H9 (cell line): Measurements from ENCODE around the gene NUP205. TPM values are rescaled to one million over a fixed set of nuclear protein-coding genes. Genes with fewer than 3 reads are reported as not detected.
A peak's percentile ranks its signal among the peaks of the same experiment; 100 is the strongest.

ENCODE experiments used
- DNase-seq: peaks from one replicate; pipeline ENCODE4 v3.0.0-alpha.2; 2017
- H2AFZ ChIP-seq: one replicate; pipeline ENCODE4 v1.6.1; 2013; ENCODE audit warnings: mild to moderate bottlenecking, low read length, control low read depth, moderate library complexity
- H2AK5ac ChIP-seq: 2 replicates; pipeline ENCODE4 v1.6.1; 2013; ENCODE audit warnings: low read length, control low read depth, mixed read lengths; ENCODE audit not compliant: insufficient read length
- H2BK120ac ChIP-seq: one replicate; pipeline ENCODE4 v1.6.1; 2013; ENCODE audit warnings: low read depth, mild to moderate bottlenecking, low read length, control low read depth, inconsistent platforms; ENCODE audit not compliant: poor library complexity, severe bottlenecking
- H2BK12ac ChIP-seq: 2 replicates; pipeline ENCODE4 v1.6.1; 2013; ENCODE audit warnings: low read length, control low read depth, mixed read lengths, low read depth; ENCODE audit not compliant: insufficient read length
- H2BK15ac ChIP-seq: 2 replicates; pipeline ENCODE4 v1.6.1; 2013; ENCODE audit warnings: low read depth, low read length, control low read depth
- H2BK20ac ChIP-seq: one replicate; pipeline ENCODE4 v1.6.1; 2013; ENCODE audit warnings: low read depth, mild to moderate bottlenecking, low read length, control low read depth, inconsistent platforms; ENCODE audit not compliant: poor library complexity, severe bottlenecking
- H2BK5ac ChIP-seq: 2 replicates; pipeline ENCODE4 v1.6.1; 2013; ENCODE audit warnings: low read length, control low read depth, mixed read lengths; ENCODE audit not compliant: insufficient read length
- H3K14ac ChIP-seq: 2 replicates; pipeline ENCODE4 v1.6.1; 2013; ENCODE audit warnings: low read length, control low read depth; ENCODE audit not compliant: insufficient read depth
- H3K18ac ChIP-seq: 2 replicates; pipeline ENCODE4 v1.6.1; 2013; ENCODE audit warnings: low read depth, mild to moderate bottlenecking, mixed read lengths, low read length, control low read depth; ENCODE audit not compliant: insufficient read length
- H3K23ac ChIP-seq: 2 replicates; pipeline ENCODE4 v1.6.1; 2013; ENCODE audit warnings: low read length, control low read depth, mixed read lengths, low read depth; ENCODE audit not compliant: insufficient read length
- H3K23me2 ChIP-seq: 2 replicates; pipeline ENCODE4 v1.6.1; 2013; ENCODE audit warnings: low read depth, mild to moderate bottlenecking, mixed read lengths, low read length, control low read depth; ENCODE audit not compliant: insufficient read length, poor library complexity, severe bottlenecking
- H3K27ac ChIP-seq: 2 replicates; pipeline ENCODE4 v1.5.1; 2013; ENCODE audit warnings: low read length, control low read depth, mixed read lengths, low read depth; ENCODE audit not compliant: insufficient read length
- H3K27me3 ChIP-seq: 2 replicates; pipeline ENCODE4 v1.6.1; 2013; ENCODE audit warnings: low read length, control low read depth, inconsistent platforms; ENCODE audit not compliant: insufficient read depth
- H3K4ac ChIP-seq: 2 replicates; pipeline ENCODE4 v1.6.1; 2013; ENCODE audit warnings: low read depth, mild to moderate bottlenecking, control low read depth, inconsistent platforms, low read length, moderate library complexity
- H3K4me1 ChIP-seq: 2 replicates; pipeline ENCODE4 v1.6.1; 2013; ENCODE audit warnings: low read length, control low read depth, inconsistent platforms; ENCODE audit not compliant: insufficient read depth
- H3K4me2 ChIP-seq: 2 replicates; pipeline ENCODE4 v1.6.1; 2013; ENCODE audit warnings: low read length, control low read depth, mixed read lengths; ENCODE audit not compliant: insufficient read length, insufficient read depth
- H3K56ac ChIP-seq: 2 replicates; pipeline ENCODE4 v1.6.1; 2013; ENCODE audit warnings: low read depth, mild to moderate bottlenecking, mixed read lengths, low read length, control low read depth; ENCODE audit not compliant: insufficient read length
- H3K79me1 ChIP-seq: 2 replicates; pipeline ENCODE4 v1.6.1; 2013; ENCODE audit warnings: low read depth, mild to moderate bottlenecking, moderate library complexity, low read length, control low read depth, inconsistent platforms; ENCODE audit not compliant: insufficient read depth, poor library complexity, severe bottlenecking
- H3K79me2 ChIP-seq: 2 replicates; pipeline ENCODE4 v1.6.1; 2013; ENCODE audit warnings: low read length, control low read depth, inconsistent platforms; ENCODE audit not compliant: insufficient read depth
- H3K9ac ChIP-seq: 2 replicates; pipeline ENCODE4 v1.6.1; 2013; ENCODE audit warnings: low read length, control low read depth, mixed read lengths; ENCODE audit not compliant: insufficient read length; ENCODE audit errors: extremely low read depth
- H3K9me3 ChIP-seq: one replicate; pipeline ENCODE4 v1.6.1; 2013; ENCODE audit warnings: low read depth, low read length, inconsistent platforms; ENCODE audit not compliant: control insufficient read depth
- H3T11ph ChIP-seq: one replicate; pipeline ENCODE4 v1.6.1; 2013; ENCODE audit warnings: mild to moderate bottlenecking, low read length, control low read depth, inconsistent platforms
- H4K20me1 ChIP-seq: one replicate; pipeline ENCODE4 v1.6.1; 2013; ENCODE audit not compliant: control insufficient read depth, insufficient read length, insufficient read depth
- H4K5ac ChIP-seq: 2 replicates; pipeline ENCODE4 v1.6.1; 2013; ENCODE audit warnings: low read depth, mild to moderate bottlenecking, mixed read lengths, low read length, control low read depth; ENCODE audit not compliant: insufficient read length
- H4K8ac ChIP-seq: replicated peaks from 2 replicates; pipeline ENCODE4 v1.6.1; 2013; ENCODE audit warnings: low read length, control low read depth, mixed read lengths, low read depth; ENCODE audit not compliant: insufficient read length
- H4K91ac ChIP-seq: 2 replicates; pipeline ENCODE4 v1.6.1; 2013; ENCODE audit warnings: low read depth, mild to moderate bottlenecking, moderate library complexity, mixed read lengths, low read length, control low read depth; ENCODE audit not compliant: insufficient read length
- H3K27ac Mint-ChIP-seq, 3 experiments: 2 replicates in 2 of 3; 3 replicates in 1 of 3; pipeline ENCODE4 v1.8.0; 2020 to 2021; ENCODE audit warnings: mixed read lengths in 3 of 3, mild to moderate bottlenecking in 1 of 3, moderate library complexity in 1 of 3
- H3K27me3 Mint-ChIP-seq: 2 replicates; pipeline ENCODE4 v1.8.0; 2021; ENCODE audit warnings: low read depth, mild to moderate bottlenecking, moderate library complexity, mixed read lengths
- H3K36me3 Mint-ChIP-seq, 3 experiments: 2 replicates in 2 of 3; 3 replicates in 1 of 3; pipeline ENCODE4 v1.8.0; 2020 to 2021; ENCODE audit warnings: low read depth in 3 of 3, mixed read lengths in 3 of 3; ENCODE audit not compliant: insufficient read depth in 1 of 3
- H3K4me1 Mint-ChIP-seq, 2 experiments: 2 replicates each; pipeline ENCODE4 v1.8.0; 2020; ENCODE audit warnings: mixed read lengths in 2 of 2
- H3K4me3 Mint-ChIP-seq, 2 experiments: 2 replicates in 1 of 2; 3 replicates in 1 of 2; pipeline ENCODE4 v1.8.0; 2020 to 2021; ENCODE audit warnings: mild to moderate bottlenecking in 2 of 2, mixed read lengths in 2 of 2, moderate library complexity in 1 of 2
- H3K9me3 Mint-ChIP-seq, 2 experiments: 2 replicates in 1 of 2; 3 replicates in 1 of 2; pipeline ENCODE4 v1.8.0; 2020; ENCODE audit warnings: mild to moderate bottlenecking in 2 of 2, mixed read lengths in 2 of 2, moderate library complexity in 1 of 2
- WGBS: extraction: QIAGEN DNeasy Blood & Tissue Kit; methylation state at CpG from one replicate; pipeline ENCODE4 v1.1.7; 2013; ENCODE audit warnings: missing lambda C conversion rate, low lambda C conversion rate, mixed read lengths; ENCODE audit not compliant: insufficient read length; ENCODE audit errors: extremely low coverage; 5-methylcytosine and 5-hydroxymethylcytosine counted together
- total RNA-seq: library from RNA; stranded (reverse); gene quantifications from 2 replicates; pipeline ENCODE4 v1.2.1, GENCODE V29; 2021
- TF ChIP-seq, protein P1 (sequence below): fragments of 200-600 bp; sonication (generic); conservative IDR thresholded peaks from 3 replicates; pipeline ENCODE4 v1.8.0; 2021; ENCODE audit warnings: antibody characterized with exemption, mild to moderate bottlenecking

NUP205 gene
- total RNA-seq, 1 experiment from 2014 or later = 158 TPM

- Mint-ChIP-seq H3K27me3 (no peaks in the 10 kb centered on the region), H3K9me3 (peaks cover 0 to 7% of the 10 kb centered on the region in 2 experiments; a peak in 2 of 5 replicates), H3K4me3 (no peak overlapping the region), H3K4me1 (peaks cover 3 to 8% of the 10 kb centered on the region in 2 experiments; a peak in 2 of 4 replicates), H3K27ac (peak overlapping the region in 1 of 3 experiments; percentile 40; a peak in 2 of 7 replicates), H3K36me3 (peaks cover 16 to 42% (median 26%) of the 10 kb centered on the region in 3 experiments)
- H3K4me1 ChIP-seq = no peaks in the 10 kb centered on the region
- H3K9me3 ChIP-seq = no peaks in the 10 kb centered on the region
- no peak overlapping the region for H4K5ac ChIP-seq
- no peaks in the 10 kb centered on the region for H3K27me3 ChIP-seq
- WGBS = no CpG with 5 or more reads among the region's 1 CpG
- H3T11ph ChIP-seq = no peak overlapping the region
- H2BK120ac ChIP-seq = no peak overlapping the region
- no peak overlapping the region for H2BK15ac ChIP-seq
- H3K18ac ChIP-seq = no peak overlapping the region
- no peak overlapping the region for H3K23ac ChIP-seq
- no peak overlapping the region for H3K27ac ChIP-seq
- H3K79me2 ChIP-seq = peaks cover 4% of the 10 kb centered on the region; the same call in 1 of the 2 replicates
- no peak overlapping the region for H2AFZ ChIP-seq
- H4K20me1 ChIP-seq = no peaks in the 10 kb centered on the region
- peaks cover 3% of the 10 kb centered on the region for H3K79me1 ChIP-seq
- no peak overlapping the region for H3K14ac ChIP-seq
- no peaks in the 10 kb centered on the region for H3K23me2 ChIP-seq
- H2BK20ac ChIP-seq = no peak overlapping the region
- TF ChIP-seq, protein P1, sequence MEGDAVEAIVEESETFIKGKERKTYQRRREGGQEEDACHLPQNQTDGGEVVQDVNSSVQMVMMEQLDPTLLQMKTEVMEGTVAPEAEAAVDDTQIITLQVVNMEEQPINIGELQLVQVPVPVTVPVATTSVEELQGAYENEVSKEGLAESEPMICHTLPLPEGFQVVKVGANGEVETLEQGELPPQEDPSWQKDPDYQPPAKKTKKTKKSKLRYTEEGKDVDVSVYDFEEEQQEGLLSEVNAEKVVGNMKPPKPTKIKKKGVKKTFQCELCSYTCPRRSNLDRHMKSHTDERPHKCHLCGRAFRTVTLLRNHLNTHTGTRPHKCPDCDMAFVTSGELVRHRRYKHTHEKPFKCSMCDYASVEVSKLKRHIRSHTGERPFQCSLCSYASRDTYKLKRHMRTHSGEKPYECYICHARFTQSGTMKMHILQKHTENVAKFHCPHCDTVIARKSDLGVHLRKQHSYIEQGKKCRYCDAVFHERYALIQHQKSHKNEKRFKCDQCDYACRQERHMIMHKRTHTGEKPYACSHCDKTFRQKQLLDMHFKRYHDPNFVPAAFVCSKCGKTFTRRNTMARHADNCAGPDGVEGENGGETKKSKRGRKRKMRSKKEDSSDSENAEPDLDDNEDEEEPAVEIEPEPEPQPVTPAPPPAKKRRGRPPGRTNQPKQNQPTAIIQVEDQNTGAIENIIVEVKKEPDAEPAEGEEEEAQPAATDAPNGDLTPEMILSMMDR = no peak
- no peak overlapping the region for H3K56ac ChIP-seq
- H2BK5ac ChIP-seq = no peak overlapping the region
- H4K8ac ChIP-seq = no peak overlapping the region
- H3K4me2 ChIP-seq = no peak overlapping the region
- no peak overlapping the region for H2AK5ac ChIP-seq
- H2BK12ac ChIP-seq = no peak overlapping the region
- no peak for DNase-seq
- no peak overlapping the region for H3K4ac ChIP-seq
- no peak overlapping the region for H4K91ac ChIP-seq
- H3K9ac ChIP-seq = no peak overlapping the region
Measured at GRCh38 chr7:135670179-135670578, 112.5 kb downstream of the NUP205 start.
